Epithelial cell of esophagus (primary cell): ENCODE data around the gene LIMA1.

Experiments used
- DNase-seq: peaks from one replicate; pipeline ENCODE4 v3.0.0; 2010; ENCODE audit warnings: low read depth
- H3K4me3 ChIP-seq: 2 replicates; pipeline ENCODE4 v1.5.1; 2011; ENCODE audit warnings: mild to moderate bottlenecking, low read length, control low read depth
- TF ChIP-seq, protein P1 (sequence below): IDR thresholded peaks from 2 replicates; pipeline ENCODE4 v1.5.1; 2011; ENCODE audit warnings: low read depth, mild to moderate bottlenecking, low read length, control low read depth, inconsistent platforms; ENCODE audit not compliant: insufficient read depth; ENCODE audit errors: missing control alignments

LIMA1 gene

DNA sequence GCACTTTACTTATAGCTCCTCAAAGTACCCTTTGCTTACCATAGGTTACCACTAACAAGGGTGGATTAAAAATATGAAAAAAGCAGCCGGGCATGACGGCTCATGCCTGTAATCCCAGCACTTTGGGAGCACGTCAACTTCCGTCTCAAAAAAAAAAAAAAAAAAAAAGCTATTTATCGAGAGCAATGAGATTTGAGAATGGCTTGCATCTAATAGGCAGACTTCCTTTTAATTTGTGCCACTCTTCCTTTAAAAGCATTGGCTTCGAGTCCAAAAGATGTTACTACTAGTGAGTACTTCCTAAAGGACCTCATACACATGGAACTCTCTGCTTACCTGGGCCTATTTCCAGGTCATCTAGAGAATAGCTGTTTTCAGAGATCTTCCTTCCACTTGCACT, 77.7 kb downstream of the LIMA1 start:
- no peak for DNase-seq
- H3K4me3 ChIP-seq, result peak overlapping the region; percentile 13
- TF ChIP-seq, protein P1, sequence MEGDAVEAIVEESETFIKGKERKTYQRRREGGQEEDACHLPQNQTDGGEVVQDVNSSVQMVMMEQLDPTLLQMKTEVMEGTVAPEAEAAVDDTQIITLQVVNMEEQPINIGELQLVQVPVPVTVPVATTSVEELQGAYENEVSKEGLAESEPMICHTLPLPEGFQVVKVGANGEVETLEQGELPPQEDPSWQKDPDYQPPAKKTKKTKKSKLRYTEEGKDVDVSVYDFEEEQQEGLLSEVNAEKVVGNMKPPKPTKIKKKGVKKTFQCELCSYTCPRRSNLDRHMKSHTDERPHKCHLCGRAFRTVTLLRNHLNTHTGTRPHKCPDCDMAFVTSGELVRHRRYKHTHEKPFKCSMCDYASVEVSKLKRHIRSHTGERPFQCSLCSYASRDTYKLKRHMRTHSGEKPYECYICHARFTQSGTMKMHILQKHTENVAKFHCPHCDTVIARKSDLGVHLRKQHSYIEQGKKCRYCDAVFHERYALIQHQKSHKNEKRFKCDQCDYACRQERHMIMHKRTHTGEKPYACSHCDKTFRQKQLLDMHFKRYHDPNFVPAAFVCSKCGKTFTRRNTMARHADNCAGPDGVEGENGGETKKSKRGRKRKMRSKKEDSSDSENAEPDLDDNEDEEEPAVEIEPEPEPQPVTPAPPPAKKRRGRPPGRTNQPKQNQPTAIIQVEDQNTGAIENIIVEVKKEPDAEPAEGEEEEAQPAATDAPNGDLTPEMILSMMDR, result no peak

DNA sequence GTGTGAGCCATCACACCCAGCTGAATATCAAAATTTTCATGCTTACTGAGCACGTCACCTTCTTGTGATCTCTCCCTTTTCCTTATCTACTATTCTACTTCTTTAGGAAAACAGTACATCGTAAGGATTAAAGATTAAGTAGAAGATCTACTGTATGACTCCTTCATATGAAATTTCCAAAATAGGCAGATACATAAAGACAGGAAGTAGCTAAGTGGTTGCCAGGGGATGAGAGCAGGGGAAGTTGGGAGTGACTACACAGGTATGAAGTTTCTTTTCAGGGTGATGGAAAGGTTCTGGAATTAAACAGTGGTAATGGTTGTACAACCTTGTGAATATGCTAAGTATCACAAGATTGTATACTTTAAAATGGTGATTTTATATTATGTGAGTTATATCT, 79.6 kb downstream of the LIMA1 start:
- TF ChIP-seq, protein P1, result no peak
- no peak overlapping the region for H3K4me3 ChIP-seq
- no peak for DNase-seq

DNA sequence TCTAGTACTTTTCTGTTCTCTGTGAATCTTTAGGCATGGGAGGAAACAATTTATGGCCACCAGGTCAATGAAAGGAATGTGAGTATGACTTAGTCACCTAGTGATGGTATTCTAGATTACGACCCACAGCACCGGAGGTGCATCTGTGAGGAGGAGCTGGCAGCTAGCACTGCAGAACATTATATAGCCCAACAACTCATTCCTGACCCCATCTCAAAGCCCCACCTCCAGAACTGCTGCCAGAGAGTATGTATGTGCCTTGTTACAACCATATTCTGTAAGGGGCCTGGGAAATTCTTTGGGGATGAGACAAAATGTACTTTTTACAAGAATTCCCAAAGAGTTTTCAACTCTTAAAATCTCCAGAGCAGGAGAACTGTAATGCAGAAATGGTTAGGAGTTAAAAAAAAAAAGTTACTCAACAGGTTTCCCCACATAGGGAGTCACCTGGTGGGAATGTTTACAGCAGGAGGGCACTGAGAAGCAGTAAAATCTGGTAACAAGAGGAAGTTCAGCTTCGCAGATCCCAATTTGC, 81.3 kb downstream of the LIMA1 start:
- DNase-seq, result peak; percentile 83
- H3K4me3 ChIP-seq, result no peak overlapping the region
- TF ChIP-seq, protein P1, result no peak

DNA sequence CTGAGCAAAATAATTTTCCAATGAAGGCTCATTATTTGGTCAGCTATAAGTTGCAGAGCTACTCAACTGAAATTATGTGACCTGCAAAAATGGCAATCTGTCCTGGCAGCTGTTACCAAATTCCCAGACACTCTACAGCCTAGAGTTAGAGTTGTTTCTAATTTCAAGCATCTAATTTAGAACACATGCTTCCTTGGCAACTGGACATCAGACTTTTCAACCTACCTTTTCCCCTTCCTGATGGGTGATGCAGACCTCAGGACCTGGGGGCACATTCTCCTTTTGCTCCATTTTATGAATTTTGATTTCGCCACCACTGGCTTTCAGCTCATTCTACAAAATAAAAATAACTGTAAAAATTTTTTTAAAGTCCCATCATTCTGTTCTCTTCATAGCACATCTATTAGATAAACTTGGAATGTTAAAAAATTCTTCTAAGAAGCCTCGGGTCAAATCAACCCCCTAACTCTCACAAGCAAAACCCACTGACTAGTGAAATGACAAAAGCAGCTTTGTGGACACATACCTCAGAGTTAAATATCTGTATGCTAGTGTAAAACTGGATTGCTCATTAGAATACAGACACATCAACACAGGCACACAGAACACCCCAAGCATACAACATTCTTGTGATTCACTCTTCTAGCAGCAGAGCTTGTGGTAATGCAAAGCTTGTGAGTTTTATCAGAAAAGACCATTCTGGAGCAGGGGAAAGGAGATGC, 82.6 kb downstream of the LIMA1 start:
- H3K4me3 ChIP-seq, result no peak overlapping the region
- TF ChIP-seq, protein P1, result no peak
- DNase-seq, result no peak

DNA sequence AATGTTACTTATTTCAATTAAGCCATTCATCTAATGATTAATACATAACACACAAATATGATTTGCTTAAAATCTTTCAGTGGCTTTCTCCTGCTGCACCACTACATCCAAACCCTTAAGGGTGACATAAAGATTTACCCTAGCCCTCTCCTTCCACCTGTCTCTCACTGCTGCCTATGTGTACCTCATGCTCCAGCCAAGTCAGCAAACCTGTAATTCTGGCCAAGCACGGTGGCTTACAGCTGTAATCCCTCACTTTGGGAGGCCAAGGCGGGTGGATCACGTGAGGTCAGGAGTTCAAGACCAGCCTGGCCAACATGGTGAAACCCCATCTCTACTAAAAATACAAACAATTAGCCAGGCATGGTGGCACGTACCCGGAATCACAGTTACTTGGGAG, 84.5 kb downstream of the LIMA1 start:
- DNase-seq, result no peak
- H3K4me3 ChIP-seq, result no peak overlapping the region
- TF ChIP-seq, protein P1, result no peak

DNA sequence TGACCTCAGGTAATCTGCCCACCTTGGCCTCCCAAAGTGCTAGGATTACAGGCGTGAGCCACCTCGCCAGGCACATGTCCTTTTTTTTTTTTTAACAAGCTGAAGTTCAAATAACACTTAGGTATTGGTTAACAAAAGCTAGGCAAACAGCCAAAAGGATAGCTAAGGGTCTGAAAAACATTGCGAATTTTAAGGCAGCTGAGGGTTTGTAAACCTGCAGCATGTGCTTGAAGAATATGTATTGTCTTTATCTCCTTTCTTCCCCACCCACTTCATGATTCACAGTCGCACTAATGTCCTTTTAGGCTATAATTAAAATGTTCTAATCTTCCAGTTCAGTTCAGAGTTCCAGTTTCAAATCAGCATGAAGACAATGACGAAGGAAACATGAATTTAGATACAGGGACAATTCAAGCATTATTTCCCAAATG, 86.0 kb downstream of the LIMA1 start:
- TF ChIP-seq, protein P1, result no peak

DNA sequence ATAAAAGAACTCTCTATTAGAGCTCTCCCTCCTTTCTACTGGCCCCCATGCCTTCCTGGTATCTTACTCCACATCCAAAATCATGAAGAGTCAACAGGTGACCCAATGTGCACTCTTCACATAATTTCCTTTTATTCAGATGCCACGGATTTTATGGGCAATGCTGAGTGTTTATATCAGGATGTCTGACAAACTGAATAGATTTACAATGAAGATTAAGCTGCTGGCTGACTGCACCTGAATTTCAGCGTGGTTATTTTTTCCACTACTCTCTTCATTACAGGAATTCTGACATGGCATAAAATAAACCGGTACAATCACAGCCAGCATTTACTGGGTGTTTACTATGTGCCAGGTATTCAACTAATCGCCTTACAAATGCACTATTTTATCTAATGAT, 86.8 kb downstream of the LIMA1 start:
- H3K4me3 ChIP-seq, result no peak overlapping the region
- TF ChIP-seq, protein P1, result no peak
- no peak for DNase-seq

More for the DNA sequence above, 86.0 kb downstream of the LIMA1 start:
- no peak overlapping the region for H3K4me3 ChIP-seq
- DNase-seq, result no peak
